BE2C (cell line): ENCODE data around the gene STK32C.

ENCODE experiments used
- DNase-seq: peaks from one replicate; pipeline ENCODE4 v3.0.0-alpha.2; 2020
- H3K27me3 ChIP-seq: fragments of 250-450 bp; sonication (Bioruptor Pico); 2 replicates; pipeline ENCODE4 v1.5.1; 2020; ENCODE audit warnings: mild to moderate bottlenecking
- H3K36me3 ChIP-seq: fragments of 250-450 bp; sonication (Bioruptor Pico); 2 replicates; pipeline ENCODE4 v1.5.1; 2020; ENCODE audit warnings: mild to moderate bottlenecking
- H3K4me1 ChIP-seq: fragments of 250-450 bp; sonication (Bioruptor Pico); 2 replicates; pipeline ENCODE4 v1.5.1; 2020
- H3K4me3 ChIP-seq: 2 replicates; pipeline ENCODE4 v1.5.1; 2011; ENCODE audit warnings: low read depth, low read length
- H3K9me3 ChIP-seq: fragments of 250-450 bp; sonication (Bioruptor Pico); 2 replicates; pipeline ENCODE4 v1.5.1; 2020
- CTCF ChIP-seq: IDR thresholded peaks from 2 replicates; pipeline ENCODE4 v1.5.1; 2012; ENCODE audit warnings: mild to moderate bottlenecking, low read depth, low read length

The STK32C gene

DNA sequence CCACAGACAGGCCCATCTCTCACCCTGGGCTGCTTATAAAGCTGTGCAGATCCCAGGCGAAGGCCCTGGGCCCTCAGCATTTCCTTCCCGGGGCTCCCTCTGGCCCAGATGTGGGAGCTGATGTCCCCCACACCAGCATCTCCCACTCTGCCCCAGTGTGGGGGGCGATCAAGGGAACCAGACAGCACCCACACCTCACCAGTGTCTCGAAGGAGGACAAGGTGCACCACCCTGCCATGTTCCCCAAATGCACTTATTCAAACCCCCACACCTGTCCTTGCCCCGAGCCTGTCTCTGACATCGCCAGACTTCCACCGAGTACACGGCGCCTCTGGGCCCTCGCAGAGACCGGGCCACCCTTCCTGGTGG, 101.4 kb downstream of the STK32C start:
- H3K9me3 ChIP-seq: no peaks in the 10 kb centered on the region
- no peaks in the 10 kb centered on the region for H3K27me3 ChIP-seq
- no peak overlapping the region for H3K4me3 ChIP-seq
- no peak for DNase-seq
- no peaks in the 10 kb centered on the region for H3K4me1 ChIP-seq
- no peak for TF ChIP-seq CTCF
- H3K36me3 ChIP-seq: no peaks in the 10 kb centered on the region

DNA sequence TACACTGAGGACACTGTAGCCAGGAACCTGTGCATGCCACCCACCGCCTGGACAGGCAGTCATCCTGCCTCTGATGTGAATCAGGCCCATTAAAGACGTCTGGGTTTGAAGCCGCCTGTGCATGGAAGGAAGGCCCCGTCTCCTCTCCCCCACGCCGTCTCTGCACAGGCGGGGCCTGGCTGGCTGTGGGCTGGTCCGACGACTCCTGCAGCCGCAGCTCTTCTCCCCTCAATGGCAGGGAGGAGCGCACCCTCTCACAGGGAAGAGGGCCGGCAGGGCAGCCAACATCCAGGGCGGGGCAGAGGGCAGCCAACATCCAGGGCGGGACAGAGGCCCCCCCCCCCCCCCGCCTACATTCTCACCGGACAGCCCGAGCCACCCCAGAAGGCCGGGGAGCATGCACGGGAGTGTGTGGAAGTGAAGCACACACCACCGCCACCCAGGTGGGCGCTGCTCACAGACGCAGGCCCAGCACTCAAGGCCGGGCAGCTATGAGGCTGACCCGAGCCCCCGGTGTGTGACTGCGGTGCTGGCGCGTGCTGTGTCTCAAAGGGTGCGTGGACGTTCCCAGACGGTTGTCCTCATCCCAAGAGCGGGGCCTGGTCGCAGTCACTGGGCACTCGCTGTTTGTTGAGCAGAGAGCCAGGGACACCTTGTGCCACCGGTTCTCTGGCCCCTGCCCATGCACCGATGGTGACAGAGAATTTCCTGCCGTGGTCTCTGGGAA, 101.9 kb downstream of the STK32C start:
- Histone ChIP-seq H3K4me3 (no peak overlapping the region), H3K9me3 (no peaks in the 10 kb centered on the region), H3K4me1 (no peaks in the 10 kb centered on the region), H3K36me3 (no peaks in the 10 kb centered on the region), H3K27me3 (no peaks in the 10 kb centered on the region)
- DNase-seq: peak; percentile 16
- no peak for TF ChIP-seq CTCF

DNA sequence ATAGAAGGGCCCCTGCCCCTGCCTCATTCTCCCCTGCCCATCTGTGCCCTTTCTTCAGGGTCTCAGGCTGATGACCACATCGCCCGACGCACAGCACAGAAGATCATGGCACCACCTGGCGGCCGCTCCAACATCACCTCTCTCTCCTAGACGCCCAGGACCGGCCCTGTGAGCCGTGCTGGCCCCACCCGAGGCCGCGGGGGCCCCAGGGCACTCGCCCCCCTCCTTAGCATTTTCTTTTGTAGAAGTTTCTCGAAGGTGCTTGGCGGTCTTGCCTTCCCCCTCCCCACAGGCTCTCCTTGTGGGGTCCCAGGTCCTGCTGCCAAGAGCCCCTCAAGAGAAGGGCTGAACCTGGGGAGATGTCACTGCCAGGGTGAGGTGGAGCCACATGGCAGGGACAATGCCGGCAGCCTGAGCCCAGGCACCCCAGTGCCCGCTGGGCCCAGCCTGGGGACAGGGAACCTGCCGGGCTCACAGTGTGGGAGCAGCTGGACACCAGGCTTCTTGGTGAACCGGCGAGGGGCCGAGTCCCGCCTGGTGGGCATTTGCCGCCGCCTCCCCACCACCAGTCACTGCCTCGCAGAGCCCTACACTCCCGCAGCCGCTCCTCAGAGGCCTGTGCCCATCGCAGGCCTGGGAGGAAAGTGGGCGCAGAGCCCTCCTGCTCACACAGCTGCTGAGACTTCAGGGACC, 102.8 kb downstream of the STK32C start:
- no peaks in the 10 kb centered on the region for H3K36me3 ChIP-seq
- TF ChIP-seq CTCF: no peak
- H3K9me3 ChIP-seq: no peaks in the 10 kb centered on the region
- peak; percentile 3 for DNase-seq
- no peaks in the 10 kb centered on the region for H3K4me1 ChIP-seq
- H3K4me3 ChIP-seq: no peak overlapping the region
- no peaks in the 10 kb centered on the region for H3K27me3 ChIP-seq

- no peak overlapping the region for H3K4me3 ChIP-seq
- no peak for TF ChIP-seq CTCF
- H3K27me3 ChIP-seq: no peaks in the 10 kb centered on the region
- H3K9me3 ChIP-seq: no peaks in the 10 kb centered on the region
- no peaks in the 10 kb centered on the region for H3K4me1 ChIP-seq
- H3K36me3 ChIP-seq: no peaks in the 10 kb centered on the region
- DNase-seq: no peak
Observed at GRCh38 chr10:132204078-132204780, 103.5 kb downstream of the STK32C start.

- peak; percentile 5 for DNase-seq
Observed at GRCh38 chr10:132203256-132204077, 104.3 kb downstream of the STK32C start.

More at GRCh38 chr10:132203256-132204077, 104.3 kb downstream of the STK32C start:
- H3K36me3 ChIP-seq: no peaks in the 10 kb centered on the region
- no peak for TF ChIP-seq CTCF
- no peaks in the 10 kb centered on the region for H3K9me3 ChIP-seq
- H3K27me3 ChIP-seq: no peaks in the 10 kb centered on the region
- no peaks in the 10 kb centered on the region for H3K4me1 ChIP-seq
- H3K4me3 ChIP-seq: no peak overlapping the region
